ENCODE measurements around the gene VENTX. TPM values are rescaled to one million over a fixed set of nuclear protein-coding genes. Genes with fewer than 3 reads are reported as not detected.
A peak's percentile ranks its signal among the peaks of the same experiment; 100 is the strongest.
"Not testable (repeated sequence)": the region's sequence is repeated elsewhere in the genome, so short reads cannot be mapped to it uniquely, and the experiment has no call there.

VENTX gene
- total RNA-seq, 2 experiments from 2014 or later, result not detected

DNA sequence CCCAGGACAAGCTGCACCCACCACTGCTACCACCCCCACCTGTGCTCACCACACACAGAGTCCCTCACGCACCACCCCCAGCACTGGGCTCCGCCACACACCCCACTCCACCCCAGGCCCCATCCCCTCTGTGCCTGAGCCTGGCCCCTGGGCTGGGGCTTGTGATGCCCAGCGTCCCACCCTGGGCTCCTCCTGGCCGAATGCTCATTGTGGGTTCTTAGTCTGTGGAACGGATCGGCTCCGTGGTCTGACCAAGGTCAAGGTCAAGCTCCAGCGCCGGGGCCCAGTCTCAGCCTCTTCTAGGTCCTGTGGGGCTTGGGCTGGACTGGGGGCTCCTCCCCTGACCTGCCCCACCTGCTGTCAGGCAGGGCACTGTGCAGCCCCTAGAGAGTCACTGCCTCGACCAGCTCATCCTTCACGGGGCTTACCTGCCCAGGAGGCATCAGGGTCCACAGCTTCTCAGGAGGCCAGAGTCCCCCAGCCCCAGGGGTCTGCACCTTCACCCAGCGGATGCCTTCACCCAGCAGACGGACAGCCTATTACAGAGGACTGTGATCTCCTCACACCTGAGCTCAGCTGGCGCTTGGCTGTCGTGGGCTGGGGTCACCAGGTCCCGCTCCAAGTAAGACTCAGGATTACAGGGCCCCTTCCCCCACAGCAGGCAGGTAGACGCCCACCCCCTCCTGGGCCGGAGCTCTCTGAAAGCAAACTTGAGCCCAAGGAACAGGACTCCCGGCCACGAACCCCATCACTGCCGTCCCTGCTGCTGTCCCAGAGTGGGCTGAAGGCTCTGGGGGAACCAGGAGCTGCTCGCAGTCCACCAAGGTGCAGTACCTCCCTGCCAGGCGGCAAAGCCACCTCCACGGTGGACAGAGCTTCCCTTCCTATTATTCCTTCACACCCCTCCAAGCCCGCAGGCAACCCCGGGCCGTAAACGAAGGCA lies 22.9 kb upstream of the VENTX start:
- Mint-ChIP-seq H3K27ac (no peak overlapping the region), H3K4me1 (peaks cover 12% of the 10 kb centered on the region), H3K27me3 (no peaks in the 10 kb centered on the region), H3K36me3 (ENCODE audit: low read depth) (no peaks in the 10 kb centered on the region), H3K4me3 (no peak overlapping the region), H3K9me3 (no peaks in the 10 kb centered on the region)
- ChIA-PET POLR2A (no interaction called here), CTCF (no interaction called here)
- no peak for DNase-seq

DNA sequence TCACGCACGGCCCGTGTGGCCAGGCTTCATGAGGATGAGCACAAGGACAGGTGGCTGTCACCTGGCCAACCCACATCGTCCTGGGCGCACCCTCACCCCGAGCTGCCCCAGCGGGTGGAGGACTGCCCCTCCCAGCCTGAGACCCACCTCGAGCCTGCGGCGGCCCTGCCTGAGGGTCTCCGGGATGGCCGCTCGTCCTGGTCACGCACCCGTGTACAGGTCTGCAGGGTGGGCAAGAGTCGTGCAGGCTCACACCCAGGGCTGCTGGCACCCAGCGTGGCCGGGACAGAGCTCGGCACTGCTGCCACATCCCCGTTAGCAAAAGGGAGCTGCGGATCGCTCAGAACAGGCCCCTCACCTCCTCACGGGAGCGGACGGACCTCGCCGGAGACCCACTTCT lies 22.1 kb upstream of the VENTX start:
- ChIA-PET CTCF (no interaction called here), POLR2A (no interaction called here)
- peaks cover 7% of the 10 kb centered on the region for H3K4me1 Mint-ChIP-seq
- no peak overlapping the region for H3K27ac Mint-ChIP-seq
- no peak overlapping the region for H3K4me3 Mint-ChIP-seq
- no peaks in the 10 kb centered on the region for H3K9me3 Mint-ChIP-seq
- H3K36me3 Mint-ChIP-seq (ENCODE audit: low read depth), result no peaks in the 10 kb centered on the region
- DNase-seq, result no peak
- no peaks in the 10 kb centered on the region for H3K27me3 Mint-ChIP-seq

- no peak for DNase-seq
- ChIA-PET POLR2A (no interaction called here), CTCF (no interaction called here)
- H3K9me3 Mint-ChIP-seq, result no peaks in the 10 kb centered on the region
- H3K4me3 Mint-ChIP-seq, result no peak overlapping the region
- H3K4me1 Mint-ChIP-seq, result peaks cover 3% of the 10 kb centered on the region
- H3K27ac Mint-ChIP-seq, result no peak overlapping the region
- peaks cover 2% of the 10 kb centered on the region for H3K27me3 Mint-ChIP-seq
- no peaks in the 10 kb centered on the region for H3K36me3 Mint-ChIP-seq (ENCODE audit: low read depth)
Measured at GRCh38 chr10:133216776-133217175, 20.9 kb upstream of the VENTX start.

- no peak overlapping the region for H3K27ac Mint-ChIP-seq
- no peaks in the 10 kb centered on the region for H3K4me1 Mint-ChIP-seq
- no peak overlapping the region for H3K4me3 Mint-ChIP-seq
- CTCF ChIA-PET, result no interaction called here
- no peaks in the 10 kb centered on the region for H3K9me3 Mint-ChIP-seq
- H3K27me3 Mint-ChIP-seq, result peaks cover 2% of the 10 kb centered on the region
- no peak for DNase-seq
- no peaks in the 10 kb centered on the region for H3K36me3 Mint-ChIP-seq (ENCODE audit: low read depth)
- POLR2A ChIA-PET, result no interaction called here
Measured at GRCh38 chr10:133217800-133218589, 19.7 kb upstream of the VENTX start.

DNA sequence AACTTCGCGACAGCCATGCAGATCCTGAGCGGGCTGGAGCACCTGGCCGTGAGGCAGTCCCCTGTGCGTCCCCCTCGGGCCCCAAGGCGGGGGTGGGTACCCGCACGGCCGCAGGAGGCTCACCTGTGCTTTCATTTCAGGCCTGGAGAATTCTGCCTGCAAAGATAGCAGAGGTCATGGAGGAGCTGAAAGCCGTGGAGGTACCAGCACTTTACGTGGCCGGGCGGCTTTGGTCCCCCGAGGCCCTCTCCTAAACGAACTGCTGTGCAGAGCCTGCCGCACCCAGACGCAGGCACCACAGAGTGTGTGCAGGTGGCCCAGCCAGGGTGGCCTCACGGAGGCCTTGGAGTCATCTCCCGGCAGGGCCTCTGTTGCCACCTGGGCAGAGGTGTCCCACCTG lies 18.8 kb upstream of the VENTX start:
- ChIA-PET POLR2A (no interaction called here), CTCF (no interaction called here)
- Mint-ChIP-seq H3K4me3 (no peak overlapping the region), H3K36me3 (ENCODE audit: low read depth) (no peaks in the 10 kb centered on the region), H3K27me3 (peaks cover 2% of the 10 kb centered on the region), H3K4me1 (no peaks in the 10 kb centered on the region), H3K27ac (no peak overlapping the region), H3K9me3 (no peaks in the 10 kb centered on the region)
- DNase-seq, result no peak

GRCh38 chr10:133219782-133220181 lies 17.9 kb upstream of the VENTX start:
- Mint-ChIP-seq H3K36me3 (ENCODE audit: low read depth) (no peaks in the 10 kb centered on the region), H3K4me1 (peaks cover 4% of the 10 kb centered on the region), H3K9me3 (no peaks in the 10 kb centered on the region), H3K4me3 (no peak overlapping the region), H3K27ac (no peak overlapping the region), H3K27me3 (peaks cover 2% of the 10 kb centered on the region)
- POLR2A ChIA-PET, result no interaction called here
- DNase-seq, result no peak
- CTCF ChIA-PET, result no interaction called here

DNA sequence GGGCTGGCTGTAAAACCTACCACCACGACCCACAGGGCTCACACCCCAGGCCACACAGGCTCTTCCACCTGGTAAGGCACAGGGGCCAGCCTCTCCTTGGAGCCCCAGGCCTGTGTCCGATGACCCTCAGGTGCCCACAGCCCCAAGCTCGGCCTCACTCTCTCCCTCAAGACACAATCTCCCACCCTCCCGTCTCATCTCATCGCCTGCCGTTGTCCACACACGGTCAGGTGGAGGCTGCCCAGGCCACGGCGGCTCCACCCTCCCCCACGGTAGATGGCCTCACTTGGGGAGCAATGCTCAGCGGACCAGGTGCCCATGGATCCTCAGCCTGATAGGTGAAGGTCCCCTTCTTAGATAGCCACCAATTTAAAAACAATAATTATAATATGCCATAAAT lies 16.3 kb upstream of the VENTX start:
- peaks cover 18% of the 10 kb centered on the region for H3K4me1 Mint-ChIP-seq
- POLR2A ChIA-PET, result no interaction called here
- no peak for DNase-seq
- peaks cover 3% of the 10 kb centered on the region for H3K36me3 Mint-ChIP-seq (ENCODE audit: low read depth)
- CTCF ChIA-PET, result no interaction called here
- peaks cover 3% of the 10 kb centered on the region for H3K27me3 Mint-ChIP-seq
- H3K27ac Mint-ChIP-seq, result no peak overlapping the region
- no peak overlapping the region for H3K4me3 Mint-ChIP-seq
- no peaks in the 10 kb centered on the region for H3K9me3 Mint-ChIP-seq

DNA sequence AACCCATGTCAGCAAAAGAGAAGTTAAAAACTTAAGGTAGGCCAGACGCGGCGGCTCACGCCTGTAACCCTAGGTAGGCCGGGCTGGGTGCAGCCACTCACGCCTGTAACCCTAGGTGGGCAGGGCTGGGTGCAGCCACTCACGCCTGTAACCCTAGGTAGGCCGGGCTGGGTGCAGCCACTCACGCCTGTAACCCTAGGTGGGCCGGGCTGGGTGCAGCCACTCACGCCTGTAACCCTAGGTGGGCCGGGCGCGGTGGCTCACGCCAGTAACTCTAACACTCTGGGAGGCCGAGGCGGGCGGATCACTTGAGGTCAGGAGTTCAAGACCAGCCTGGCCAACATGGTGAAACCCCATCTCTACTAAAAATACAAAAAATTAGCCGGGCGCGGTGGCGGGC lies 15.9 kb upstream of the VENTX start:
- DNase-seq; CTCF ChIA-PET; H3K27ac Mint-ChIP-seq; H3K27me3 Mint-ChIP-seq; H3K36me3 Mint-ChIP-seq (ENCODE audit: low read depth); H3K4me3 Mint-ChIP-seq; H3K9me3 Mint-ChIP-seq; POLR2A ChIA-PET: not testable (repeated sequence)
- peaks cover 22% of the 10 kb centered on the region for H3K4me1 Mint-ChIP-seq

DNA sequence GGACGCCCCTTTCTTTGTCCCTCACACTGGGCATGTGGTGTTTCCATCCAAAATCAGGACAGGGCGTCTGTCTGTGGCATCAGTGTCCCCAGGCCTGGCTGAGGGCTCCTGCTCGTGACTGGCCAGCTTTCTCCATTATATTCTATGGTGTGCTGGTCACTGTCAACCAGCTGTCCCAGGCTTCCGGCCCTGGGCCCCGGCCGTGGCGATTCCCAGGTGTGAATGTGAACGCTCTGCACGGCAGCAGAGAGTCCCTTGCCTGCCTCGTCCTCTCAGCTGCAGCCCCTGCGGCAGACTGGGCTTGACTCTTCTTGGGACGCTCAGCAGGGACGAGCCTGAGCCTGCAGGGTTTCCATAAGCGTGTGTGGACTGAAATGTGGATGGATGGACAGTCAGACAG lies 13.6 kb upstream of the VENTX start:
- DNase-seq, result no peak
- H3K4me1 Mint-ChIP-seq, result peaks cover 28% of the 10 kb centered on the region
- H3K27me3 Mint-ChIP-seq, result peaks cover 24% of the 10 kb centered on the region
- H3K4me3 Mint-ChIP-seq, result no peak overlapping the region
- ChIA-PET POLR2A (interaction anchor here (1.1 kb wide), 1 partner anchor 37 kb away, joined by 3 read pairs; no protein-coding TSS in a partner anchor), CTCF (no interaction called here)
- H3K9me3 Mint-ChIP-seq, result no peaks in the 10 kb centered on the region
- H3K36me3 Mint-ChIP-seq (ENCODE audit: low read depth), result peaks cover 4% of the 10 kb centered on the region
- no peak overlapping the region for H3K27ac Mint-ChIP-seq

- CTCF ChIA-PET, result interaction anchor here (2.6 to 3.3 kb wide), 3 partner anchors 34 to 105 kb away, joined by 7 to 24 read pairs (median 15); no protein-coding TSS in a partner anchor
- H3K4me3 Mint-ChIP-seq, result peak overlapping the region; percentile 44
Measured at GRCh38 chr10:133224756-133225372, 12.8 kb upstream of the VENTX start.

DNA sequence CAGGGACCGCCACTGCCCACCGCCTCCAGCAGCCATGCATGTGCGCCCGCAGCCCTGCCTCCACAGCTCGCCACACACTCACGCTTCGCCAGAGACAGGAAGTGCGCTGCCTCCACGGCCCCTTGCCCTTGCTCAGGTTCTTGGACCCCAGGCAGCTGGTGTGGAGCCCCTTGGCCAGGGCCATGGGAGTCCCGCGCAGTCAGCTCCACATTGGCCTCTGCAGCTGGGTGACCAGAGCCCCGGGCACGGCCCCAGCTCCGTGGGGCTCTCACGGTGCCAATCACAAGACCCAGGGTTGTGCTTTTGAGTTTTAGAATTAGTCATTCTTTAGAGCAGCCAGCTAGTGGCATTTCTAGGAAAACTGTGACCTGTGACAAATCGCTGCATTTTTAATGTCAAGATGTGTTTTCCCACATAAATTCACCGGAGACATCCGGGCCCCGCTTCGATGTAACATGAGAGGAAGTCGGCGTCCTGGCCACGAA lies 11.9 kb upstream of the VENTX start:
- Mint-ChIP-seq H3K4me1 (peaks cover 32% of the 10 kb centered on the region), H3K4me3 (peak overlapping the region; percentile 73), H3K27ac (peak overlapping the region; percentile 78), H3K36me3 (ENCODE audit: low read depth) (peaks cover 7% of the 10 kb centered on the region), H3K27me3 (peaks cover 32% of the 10 kb centered on the region), H3K9me3 (no peaks in the 10 kb centered on the region)
- peak; percentile 55 for DNase-seq
- ChIA-PET CTCF (interaction anchor here (2.6 to 3.3 kb wide), 3 partner anchors 33 to 104 kb away, joined by 7 to 24 read pairs (median 15); no protein-coding TSS in a partner anchor), POLR2A (interaction anchor here (1.3 to 2.7 kb wide), 4 partner anchors 33 to 53 kb away, joined by 5 to 8 read pairs (median 8); partner anchors contain the start of gene ADAM8)

More at GRCh38 chr10:133224756-133225372, 12.8 kb upstream of the VENTX start:
- DNase-seq, result no peak
- Mint-ChIP-seq H3K36me3 (ENCODE audit: low read depth) (peaks cover 7% of the 10 kb centered on the region), H3K27me3 (peaks cover 30% of the 10 kb centered on the region), H3K27ac (peak overlapping the region; percentile 78), H3K9me3 (no peaks in the 10 kb centered on the region), H3K4me1 (peaks cover 32% of the 10 kb centered on the region)
- POLR2A ChIA-PET, result interaction anchor here (1.1 to 2.7 kb wide), 5 partner anchors 34 to 54 kb away, joined by 3 to 8 read pairs (median 7); partner anchors contain the start of gene ADAM8

- Mint-ChIP-seq H3K9me3 (no peaks in the 10 kb centered on the region), H3K4me1 (peaks cover 32% of the 10 kb centered on the region), H3K36me3 (ENCODE audit: low read depth) (peaks cover 7% of the 10 kb centered on the region), H3K4me3 (peak overlapping the region; percentile 73), H3K27me3 (peaks cover 33% of the 10 kb centered on the region), H3K27ac (peak overlapping the region; percentile 78)
- ChIA-PET POLR2A (interaction anchor here (1.1 to 2.7 kb wide), 6 partner anchors 15 to 52 kb away, joined by 3 to 8 read pairs (median 4); partner anchors contain the start of gene ADAM8), CTCF (interaction anchor here (0.7 to 3.3 kb wide), 6 partner anchors 32 to 264 kb away, joined by 3 to 24 read pairs (median 6); no protein-coding TSS in a partner anchor)
- peak; percentile 36 for DNase-seq
Measured at GRCh38 chr10:133226251-133226808, 11.3 kb upstream of the VENTX start.
